Glutamatergic neuron (in vitro differentiated cells): ENCODE data around the gene ARFRP1. TPM values are rescaled to one million over a fixed set of nuclear protein-coding genes. Genes with fewer than 3 reads are reported as not detected.

Experiments used
- DNase-seq: peaks from one replicate; pipeline ENCODE4 v3.0.0; 2022
- H3K27ac Mint-ChIP-seq: one replicate; pipeline ENCODE4 v1.8.0; 2020; ENCODE audit warnings: mild to moderate bottlenecking, mixed read lengths, inconsistent platforms; ENCODE audit not compliant: unreplicated experiment
- H3K27me3 Mint-ChIP-seq: one replicate; pipeline ENCODE4 v1.8.0; 2020; ENCODE audit warnings: mild to moderate bottlenecking, moderate library complexity, mixed read lengths, inconsistent platforms; ENCODE audit not compliant: unreplicated experiment
- H3K36me3 Mint-ChIP-seq: one replicate; pipeline ENCODE4 v1.8.0; 2020; ENCODE audit warnings: mild to moderate bottlenecking, mixed read lengths, inconsistent platforms; ENCODE audit not compliant: unreplicated experiment
- H3K4me1 Mint-ChIP-seq: one replicate; pipeline ENCODE4 v1.8.0; 2020; ENCODE audit warnings: mild to moderate bottlenecking, low read depth, mixed read lengths, inconsistent platforms; ENCODE audit not compliant: unreplicated experiment
- H3K4me3 Mint-ChIP-seq: one replicate; pipeline ENCODE4 v1.8.0; 2020; ENCODE audit warnings: mild to moderate bottlenecking, mixed read lengths, inconsistent platforms; ENCODE audit not compliant: unreplicated experiment
- H3K9me3 Mint-ChIP-seq: one replicate; pipeline ENCODE4 v1.8.0; 2020; ENCODE audit warnings: mild to moderate bottlenecking, moderate library complexity, mixed read lengths, inconsistent platforms; ENCODE audit not compliant: unreplicated experiment
- CTCF ChIP-seq: fragments of 200-600 bp; sonication (generic); IDR thresholded peaks from one replicate; pipeline ENCODE4 v1.5.0; 2021; ENCODE audit not compliant: partially characterized antibody, unreplicated experiment
- long read RNA-seq: library from polyadenylated mRNA; unstranded; transcript quantifications from one replicate; pipeline ENCODE4 v2.0.0, GENCODE V29; 2020; ENCODE audit not compliant: unreplicated experiment
- total RNA-seq: library from RNA; stranded (reverse); fragmentation: NEBNext Ultra II Directional; extraction: Animal tissue kit (Norgen Biotek cat#: 25700); gene quantifications from one replicate; pipeline ENCODE4 v1.2.1, GENCODE V29; 2021; ENCODE audit not compliant: unreplicated experiment

Gene ARFRP1
- total RNA-seq = 51.9 TPM
- long read RNA-seq, transcript ARFRP1-214 (8 exons, 2,559 nt) = major isoform, 14 of 45 reads
- long read RNA-seq, partial matches to known transcripts = 3 of 45 reads
- long read RNA-seq, other reads (novel, unspliced or antisense) = 23 of 45 reads

- Mint-ChIP-seq H3K27me3 (peaks cover 11% of the 10 kb centered on the region), H3K9me3 (peaks cover 8% of the 10 kb centered on the region), H3K4me1 (peaks cover 16% of the 10 kb centered on the region), H3K36me3 (peaks cover 12% of the 10 kb centered on the region), H3K4me3 (peak within 1 kb of the TSS; percentile 96), H3K27ac (peak within 1 kb of the TSS; percentile 73)
- no peak for TF ChIP-seq CTCF
- DNase-seq = peak; percentile 94
These were observed at the start of gene ARFRP1, which contains the start of gene ZGPAT for GRCh38 chr20:63707558-63708300. Gene ARFRP1, minus strand, starts transcription at chr20:63707976. Its CDS starts 885 bp downstream, at chr20:63707091. Gene ZGPAT, plus strand, starts transcription at chr20:63708039. Its CDS starts 542 bp downstream, at chr20:63708581.

- peaks cover 15% of the 10 kb centered on the region for H3K36me3 Mint-ChIP-seq
- H3K4me1 Mint-ChIP-seq = peaks cover 23% of the 10 kb centered on the region
- H3K9me3 Mint-ChIP-seq = peaks cover 27% of the 10 kb centered on the region
- peak overlapping the region; percentile 27 for H3K4me3 Mint-ChIP-seq
- DNase-seq = no peak
- H3K27me3 Mint-ChIP-seq = peaks cover 6% of the 10 kb centered on the region
- TF ChIP-seq CTCF = no peak
- H3K27ac Mint-ChIP-seq = peak overlapping the region; percentile 57
These were observed 48.8 kb upstream of the ARFRP1 start for GRCh38 chr20:63756648-63756991.

GRCh38 chr20:63755933-63756647, 48.3 kb upstream of the ARFRP1 start:
- no peak for TF ChIP-seq CTCF
- Mint-ChIP-seq H3K27ac (peak overlapping the region; percentile 98), H3K9me3 (peaks cover 25% of the 10 kb centered on the region), H3K36me3 (peaks cover 15% of the 10 kb centered on the region), H3K4me3 (peak overlapping the region; percentile 83), H3K27me3 (peaks cover 6% of the 10 kb centered on the region), H3K4me1 (peaks cover 23% of the 10 kb centered on the region)
- no peak for DNase-seq

GRCh38 chr20:63754008-63754407, 46.2 kb upstream of the ARFRP1 start:
- peak overlapping the region; percentile 86 for H3K27ac Mint-ChIP-seq
- peaks cover 23% of the 10 kb centered on the region for H3K4me1 Mint-ChIP-seq
- no peak for TF ChIP-seq CTCF
- DNase-seq = peak; percentile 64
- H3K9me3 Mint-ChIP-seq = peaks cover 26% of the 10 kb centered on the region
- peaks cover 1% of the 10 kb centered on the region for H3K36me3 Mint-ChIP-seq
- H3K4me3 Mint-ChIP-seq = peak overlapping the region; percentile 69
- H3K27me3 Mint-ChIP-seq = peaks cover 6% of the 10 kb centered on the region
